NCI-H2196 treated with DMSO at 0.1 percent for 48 hours (cell line): Measurements from ENCODE around the gene PCSK2.

Experiments
- DNase-seq: peaks from one replicate; lab custom pipeline; 2025; ENCODE audit not compliant: unreplicated experiment; lab: John Stamatoyannopoulos, UW

Gene PCSK2

GRCh38 chr20:17442588-17442987, 215.7 kb downstream of the PCSK2 start:
- no peak for DNase-seq

GRCh38 chr20:17443131-17443858, 216.5 kb downstream of the PCSK2 start:
- no peak for DNase-seq

- no peak for DNase-seq
Measured at GRCh38 chr20:17444091-17444490, 217.3 kb downstream of the PCSK2 start.

GRCh38 chr20:17445543-17445942, 218.7 kb downstream of the PCSK2 start:
- DNase-seq, result no peak

GRCh38 chr20:17446171-17446570, 219.3 kb downstream of the PCSK2 start:
- no peak for DNase-seq

GRCh38 chr20:17448071-17448470, 221.2 kb downstream of the PCSK2 start:
- DNase-seq, result no peak

GRCh38 chr20:17449031-17449430, 222.2 kb downstream of the PCSK2 start:
- no peak for DNase-seq

GRCh38 chr20:17452441-17452840, 225.6 kb downstream of the PCSK2 start:
- DNase-seq, result no peak

- DNase-seq, result no peak
Measured at GRCh38 chr20:17453592-17453991, 226.8 kb downstream of the PCSK2 start.

GRCh38 chr20:17456279-17456678, 229.4 kb downstream of the PCSK2 start:
- no peak for DNase-seq

GRCh38 chr20:17457079-17457478, 230.2 kb downstream of the PCSK2 start:
- no peak for DNase-seq

- DNase-seq, result no peak
Measured at GRCh38 chr20:17457588-17458190, 230.8 kb downstream of the PCSK2 start.

GRCh38 chr20:17460119-17460518, 233.3 kb downstream of the PCSK2 start:
- no peak for DNase-seq

- DNase-seq, result no peak
Measured at GRCh38 chr20:17461941-17462340, 235.1 kb downstream of the PCSK2 start.

- DNase-seq, result no peak
Measured at GRCh38 chr20:17463711-17464110, 236.9 kb downstream of the PCSK2 start.

- DNase-seq, result no peak
Measured at GRCh38 chr20:17465236-17465635, 238.4 kb downstream of the PCSK2 start.

- no peak for DNase-seq
Measured at GRCh38 chr20:17466641-17467040, 239.8 kb downstream of the PCSK2 start.

- no peak for DNase-seq
Measured at GRCh38 chr20:17467120-17467655, 240.3 kb downstream of the PCSK2 start.

- DNase-seq, result no peak
Measured at GRCh38 chr20:17468073-17468840, 241.4 kb downstream of the PCSK2 start.

GRCh38 chr20:17469246-17470030, 242.6 kb downstream of the PCSK2 start:
- DNase-seq, result no peak

- no peak for DNase-seq
Measured at GRCh38 chr20:17470521-17470920, 243.7 kb downstream of the PCSK2 start.
